HUES48 (cell line): Measurements from ENCODE around the gene SPPL2C.

Experiments
- H3K27ac ChIP-seq: one replicate; pipeline ENCODE4 v1.7.0; 2013; ENCODE audit warnings: low read depth, low read length, inconsistent platforms
- H3K27me3 ChIP-seq: 2 replicates; pipeline ENCODE4 v1.6.1; 2013; ENCODE audit warnings: mild to moderate bottlenecking, low read length; ENCODE audit not compliant: control insufficient read depth, insufficient read depth
- H3K36me3 ChIP-seq: 2 replicates; pipeline ENCODE4 v1.6.1; 2013; ENCODE audit warnings: low read length; ENCODE audit not compliant: control insufficient read depth, insufficient read depth
- H3K4me1 ChIP-seq: 2 replicates; pipeline ENCODE4 v1.6.1; 2013; ENCODE audit warnings: mild to moderate bottlenecking, low read length; ENCODE audit not compliant: control insufficient read depth, insufficient read depth
- H3K4me3 ChIP-seq: 2 replicates; pipeline ENCODE4 v1.5.1; 2013; ENCODE audit warnings: mild to moderate bottlenecking, low read depth, low read length
- H3K9ac ChIP-seq: 2 replicates; pipeline ENCODE4 v1.6.1; 2013; ENCODE audit warnings: mild to moderate bottlenecking, low read depth, low read length, moderate library complexity
- H3K9me3 ChIP-seq: 2 replicates; pipeline ENCODE4 v1.6.1; 2013; ENCODE audit warnings: low read length; ENCODE audit not compliant: control insufficient read depth, insufficient read depth

The SPPL2C gene

GRCh38 chr17:45818699-45819098, 26.0 kb upstream of the SPPL2C start:
- H3K4me3 ChIP-seq = no peak overlapping the region
- H3K27me3 ChIP-seq = no peaks in the 10 kb centered on the region
- H3K27ac ChIP-seq = no peak overlapping the region
- no peaks in the 10 kb centered on the region for H3K9me3 ChIP-seq
- H3K9ac ChIP-seq = no peak overlapping the region
- H3K4me1 ChIP-seq = no peaks in the 10 kb centered on the region
- no peaks in the 10 kb centered on the region for H3K36me3 ChIP-seq

- no peaks in the 10 kb centered on the region for H3K27me3 ChIP-seq
- no peak overlapping the region for H3K27ac ChIP-seq
- H3K36me3 ChIP-seq = no peaks in the 10 kb centered on the region
Measured at GRCh38 chr17:45819632-45820031, 25.0 kb upstream of the SPPL2C start.

GRCh38 chr17:45820052-45820780, 24.5 kb upstream of the SPPL2C start:
- Histone ChIP-seq H3K27ac (no peak overlapping the region), H3K36me3 (no peaks in the 10 kb centered on the region), H3K9me3 (no peaks in the 10 kb centered on the region), H3K9ac (no peak overlapping the region), H3K4me1 (no peaks in the 10 kb centered on the region), H3K27me3 (no peaks in the 10 kb centered on the region), H3K4me3 (no peak overlapping the region)

More at GRCh38 chr17:45819632-45820031, 25.0 kb upstream of the SPPL2C start:
- Histone ChIP-seq H3K4me3 (no peak overlapping the region), H3K9ac (no peak overlapping the region), H3K4me1 (no peaks in the 10 kb centered on the region), H3K9me3 (no peaks in the 10 kb centered on the region)

- Histone ChIP-seq H3K4me3 (no peak overlapping the region), H3K36me3 (no peaks in the 10 kb centered on the region), H3K27ac (no peak overlapping the region), H3K27me3 (no peaks in the 10 kb centered on the region), H3K9ac (no peak overlapping the region), H3K4me1 (no peaks in the 10 kb centered on the region), H3K9me3 (no peaks in the 10 kb centered on the region)
Measured at GRCh38 chr17:45821147-45821546, 23.5 kb upstream of the SPPL2C start.

- no peak overlapping the region for H3K9ac ChIP-seq
- no peaks in the 10 kb centered on the region for H3K36me3 ChIP-seq
- no peak overlapping the region for H3K27ac ChIP-seq
- H3K9me3 ChIP-seq = no peaks in the 10 kb centered on the region
- no peaks in the 10 kb centered on the region for H3K4me1 ChIP-seq
- H3K4me3 ChIP-seq = no peak overlapping the region
- no peaks in the 10 kb centered on the region for H3K27me3 ChIP-seq
Measured at GRCh38 chr17:45823598-45823997, 21.1 kb upstream of the SPPL2C start.

GRCh38 chr17:45824475-45824874, 20.2 kb upstream of the SPPL2C start:
- H3K4me1 ChIP-seq = no peaks in the 10 kb centered on the region
- H3K9ac ChIP-seq = no peak overlapping the region
- H3K4me3 ChIP-seq = no peak overlapping the region
- H3K36me3 ChIP-seq = no peaks in the 10 kb centered on the region
- no peak overlapping the region for H3K27ac ChIP-seq
- H3K27me3 ChIP-seq = no peaks in the 10 kb centered on the region
- H3K9me3 ChIP-seq = no peaks in the 10 kb centered on the region

GRCh38 chr17:45824901-45825492, 19.7 kb upstream of the SPPL2C start:
- Histone ChIP-seq H3K27ac (no peak overlapping the region), H3K4me3 (no peak overlapping the region), H3K36me3 (no peaks in the 10 kb centered on the region), H3K4me1 (no peaks in the 10 kb centered on the region), H3K27me3 (no peaks in the 10 kb centered on the region), H3K9ac (no peak overlapping the region), H3K9me3 (no peaks in the 10 kb centered on the region)

GRCh38 chr17:45825792-45826191, 18.9 kb upstream of the SPPL2C start:
- Histone ChIP-seq H3K9me3 (no peaks in the 10 kb centered on the region), H3K4me3 (no peak overlapping the region), H3K36me3 (no peaks in the 10 kb centered on the region), H3K27ac (no peak overlapping the region), H3K4me1 (no peaks in the 10 kb centered on the region), H3K9ac (no peak overlapping the region), H3K27me3 (no peaks in the 10 kb centered on the region)

GRCh38 chr17:45826919-45827588, 17.6 kb upstream of the SPPL2C start:
- H3K36me3 ChIP-seq = no peaks in the 10 kb centered on the region
- no peak overlapping the region for H3K4me3 ChIP-seq
- no peak overlapping the region for H3K27ac ChIP-seq
- no peaks in the 10 kb centered on the region for H3K9me3 ChIP-seq
- no peaks in the 10 kb centered on the region for H3K27me3 ChIP-seq
- no peak overlapping the region for H3K9ac ChIP-seq
- H3K4me1 ChIP-seq = no peaks in the 10 kb centered on the region

- H3K36me3 ChIP-seq = no peaks in the 10 kb centered on the region
- no peaks in the 10 kb centered on the region for H3K27me3 ChIP-seq
- no peaks in the 10 kb centered on the region for H3K4me1 ChIP-seq
- no peaks in the 10 kb centered on the region for H3K9me3 ChIP-seq
- H3K4me3 ChIP-seq = no peak overlapping the region
- no peak overlapping the region for H3K9ac ChIP-seq
- H3K27ac ChIP-seq = no peak overlapping the region
Measured at GRCh38 chr17:45828171-45828570, 16.5 kb upstream of the SPPL2C start.

- H3K4me1 ChIP-seq = no peaks in the 10 kb centered on the region
- H3K9me3 ChIP-seq = no peaks in the 10 kb centered on the region
- H3K27ac ChIP-seq = no peak overlapping the region
- no peak overlapping the region for H3K4me3 ChIP-seq
- H3K9ac ChIP-seq = no peak overlapping the region
- no peaks in the 10 kb centered on the region for H3K36me3 ChIP-seq
- no peaks in the 10 kb centered on the region for H3K27me3 ChIP-seq
Measured at GRCh38 chr17:45828582-45829133, 16.0 kb upstream of the SPPL2C start.
